Measurements from ENCODE around the gene PDCD11. TPM values are rescaled to one million over a fixed set of nuclear protein-coding genes. Genes with fewer than 3 reads are reported as not detected.

The PDCD11 gene
- total and polyA plus RNA-seq, 2 experiments from 2014 or later: 14.8 to 15.5 TPM

- Histone ChIP-seq H3K4me1 (ENCODE audit: insufficient read depth) (no peaks in the 10 kb centered on the region), H3K9me3 (ENCODE audit: low read depth) (no peaks in the 10 kb centered on the region), H3K4me3 (no peak overlapping the region), H3K9me2 (replicated peaks; ENCODE audit: insufficient read depth) (no peaks in the 10 kb centered on the region), H3K27me3 (no peaks in the 10 kb centered on the region), H3K27ac (peak overlapping the region; percentile 65), H2AFZ (peak overlapping the region; percentile 37), H3K36me3 (replicated peaks; ENCODE audit: insufficient read depth, low read depth) (no peaks in the 10 kb centered on the region), H4K20me1 (ENCODE audit: insufficient read depth, poor library complexity, severe bottlenecking) (no peaks in the 10 kb centered on the region), H3K4me2 (peak overlapping the region; percentile 87), H3K79me2 (no peaks in the 10 kb centered on the region)
- TF ChIP-seq EZH2phosphoT487 (IDR thresholded peaks at IDR 0.05; ENCODE audit: low read depth, severe bottlenecking, unreplicated experiment) (no peak), EZH2 (IDR thresholded peaks at IDR 0.05; ENCODE audit: borderline replicate concordance) (no peak)
- TF ChIP-seq, protein P1, sequence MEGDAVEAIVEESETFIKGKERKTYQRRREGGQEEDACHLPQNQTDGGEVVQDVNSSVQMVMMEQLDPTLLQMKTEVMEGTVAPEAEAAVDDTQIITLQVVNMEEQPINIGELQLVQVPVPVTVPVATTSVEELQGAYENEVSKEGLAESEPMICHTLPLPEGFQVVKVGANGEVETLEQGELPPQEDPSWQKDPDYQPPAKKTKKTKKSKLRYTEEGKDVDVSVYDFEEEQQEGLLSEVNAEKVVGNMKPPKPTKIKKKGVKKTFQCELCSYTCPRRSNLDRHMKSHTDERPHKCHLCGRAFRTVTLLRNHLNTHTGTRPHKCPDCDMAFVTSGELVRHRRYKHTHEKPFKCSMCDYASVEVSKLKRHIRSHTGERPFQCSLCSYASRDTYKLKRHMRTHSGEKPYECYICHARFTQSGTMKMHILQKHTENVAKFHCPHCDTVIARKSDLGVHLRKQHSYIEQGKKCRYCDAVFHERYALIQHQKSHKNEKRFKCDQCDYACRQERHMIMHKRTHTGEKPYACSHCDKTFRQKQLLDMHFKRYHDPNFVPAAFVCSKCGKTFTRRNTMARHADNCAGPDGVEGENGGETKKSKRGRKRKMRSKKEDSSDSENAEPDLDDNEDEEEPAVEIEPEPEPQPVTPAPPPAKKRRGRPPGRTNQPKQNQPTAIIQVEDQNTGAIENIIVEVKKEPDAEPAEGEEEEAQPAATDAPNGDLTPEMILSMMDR (IDR thresholded peaks at IDR 0.05; ENCODE audit: poor library complexity): no peak
- no peak for DNase-seq (ENCODE audit: low spot score)
- WGBS (ENCODE audit: low lambda C conversion rate, missing lambda C conversion rate): 59% methylated on average over 27 of the region's 27 CpGs
Observed at GRCh38 chr10:103452506-103453230, 56.2 kb downstream of the PDCD11 start.

- no peaks in the 10 kb centered on the region for H3K36me3 ChIP-seq (replicated peaks; ENCODE audit: insufficient read depth, low read depth)
- WGBS (ENCODE audit: low lambda C conversion rate, missing lambda C conversion rate): 98% methylated on average over 4 of the region's 4 CpGs
- H3K27ac ChIP-seq: no peak overlapping the region
- H2AFZ ChIP-seq: no peak overlapping the region
- no peak overlapping the region for H3K4me2 ChIP-seq
- no peaks in the 10 kb centered on the region for H3K9me3 ChIP-seq (ENCODE audit: low read depth)
- no peaks in the 10 kb centered on the region for H4K20me1 ChIP-seq (ENCODE audit: insufficient read depth, poor library complexity, severe bottlenecking)
- no peak overlapping the region for H3K4me3 ChIP-seq
- TF ChIP-seq EZH2phosphoT487 (IDR thresholded peaks at IDR 0.05; ENCODE audit: low read depth, severe bottlenecking, unreplicated experiment) (no peak), EZH2 (IDR thresholded peaks at IDR 0.05; ENCODE audit: borderline replicate concordance) (no peak)
- TF ChIP-seq, protein P1 (IDR thresholded peaks at IDR 0.05; ENCODE audit: poor library complexity): no peak
- no peaks in the 10 kb centered on the region for H3K27me3 ChIP-seq
- no peaks in the 10 kb centered on the region for H3K79me2 ChIP-seq
- no peaks in the 10 kb centered on the region for H3K4me1 ChIP-seq (ENCODE audit: insufficient read depth)
- no peak for DNase-seq (ENCODE audit: low spot score)
- no peaks in the 10 kb centered on the region for H3K9me2 ChIP-seq (replicated peaks; ENCODE audit: insufficient read depth)
Observed at GRCh38 chr10:103454026-103454425, 57.6 kb downstream of the PDCD11 start.

GRCh38 chr10:103455235-103455634 is 58.8 kb downstream of the PDCD11 start:
- Histone ChIP-seq H3K27me3 (no peaks in the 10 kb centered on the region), H4K20me1 (ENCODE audit: insufficient read depth, poor library complexity, severe bottlenecking) (no peaks in the 10 kb centered on the region), H3K79me2 (no peaks in the 10 kb centered on the region), H3K27ac (no peak overlapping the region), H2AFZ (no peak overlapping the region), H3K4me1 (ENCODE audit: insufficient read depth) (no peaks in the 10 kb centered on the region), H3K9me3 (ENCODE audit: low read depth) (no peaks in the 10 kb centered on the region), H3K4me3 (no peak overlapping the region), H3K4me2 (no peak overlapping the region), H3K36me3 (replicated peaks; ENCODE audit: insufficient read depth, low read depth) (no peaks in the 10 kb centered on the region), H3K9me2 (replicated peaks; ENCODE audit: insufficient read depth) (no peaks in the 10 kb centered on the region)
- DNase-seq (ENCODE audit: low spot score): no peak
- WGBS (ENCODE audit: low lambda C conversion rate, missing lambda C conversion rate): 91% methylated on average over 25 of the region's 25 CpGs
- TF ChIP-seq EZH2 (IDR thresholded peaks at IDR 0.05; ENCODE audit: borderline replicate concordance) (no peak), EZH2phosphoT487 (IDR thresholded peaks at IDR 0.05; ENCODE audit: low read depth, severe bottlenecking, unreplicated experiment) (no peak)
- TF ChIP-seq, protein P1 (IDR thresholded peaks at IDR 0.05; ENCODE audit: poor library complexity): no peak
